Right lobe of liver (tissue), 6 donors: ENCODE measurements around the gene JAZF1. TPM values are rescaled to one million over a fixed set of nuclear protein-coding genes. Genes with fewer than 3 reads are reported as not detected.

Experiments
- ATAC-seq, 4 donors: fragments of 200-7000 bp; cut with Tn5 transposase; one replicate each; pipeline ENCODE4 v1.9.1; 2020; ENCODE audit warnings: mild to moderate bottlenecking in 4 of 4, moderate library complexity in 4 of 4
- DNase-seq, 3 donors: peaks; one replicate each; pipeline ENCODE4 v3.0.0-alpha.2; 2020
- H3K27ac ChIP-seq, 3 donors: fragments of 200-600 bp; one replicate each; pipeline ENCODE4 v1.8.0; 2022
- H3K27me3 ChIP-seq, 2 donors: fragments of 200-600 bp; one replicate each; pipeline ENCODE4 v1.8.0; 2022
- H3K36me3 ChIP-seq, 4 donors: fragments of 200-600 bp; sonication (generic) in 1 of 4; one replicate each; pipeline versions ENCODE4 v1.5.1 to v1.8.0; 2017 to 2022; ENCODE audit warnings: control low read depth in 1 of 4
- H3K4me1 ChIP-seq, 4 donors: fragments of 200-600 bp; sonication (generic) in 1 of 4; one replicate each; pipeline versions ENCODE4 v1.5.1 to v1.8.0; 2017 to 2022; ENCODE audit warnings: control low read depth in 1 of 4
- H3K4me3 ChIP-seq, 3 donors: fragments of 200-600 bp; one replicate each; pipeline ENCODE4 v1.8.0; 2022
- H3K9me3 ChIP-seq, 4 donors: fragments of 200-600 bp; sonication (generic) in 1 of 4; one replicate each; pipeline versions ENCODE4 v1.5.1 to v1.8.0; 2017 to 2022; ENCODE audit warnings: control low read depth in 1 of 4
- POLR2A ChIP-seq: fragments of 450-650 bp; IDR thresholded peaks from one replicate; pipeline ENCODE4 v1.6.1; 2017; ENCODE audit warnings: antibody characterized with exemption, mild to moderate bottlenecking
- WGBS: methylation state at CpG from one replicate; pipeline ENCODE4 v1.1.6; 2018; ENCODE audit warnings: low coverage, low lambda C conversion rate; ENCODE audit not compliant: insufficient coverage; ENCODE audit errors: missing lambda C conversion rate; 5-methylcytosine and 5-hydroxymethylcytosine counted together
- intact Hi-C, 2 donors: fragments of 100-400 bp; cut with DNase I; formaldehyde crosslinking; loops; one replicate each; pipeline versions ENCODE4 v1.11.2 to v1.14.1; 2022
- total RNA-seq, 6 experiments: library from RNA; depleted of rRNA in 2 of 6; stranded (reverse); fragments of >200 nt in 2 of 6; fragmentation: NEBNext Ultra II Directional in 3 of 6; extraction: Animal tissue kit (Norgen Biotek cat#: 25700) in 3 of 6; gene quantifications; one replicate each; pipeline versions ENCODE4 v1.1.0 to v1.2.4, GENCODE V29; 2016 to 2023
- TF ChIP-seq, protein P1 (sequence below), 4 donors: fragments of 200-600 bp in 3 of 4; fragments of 450-650 bp in 1 of 4; IDR thresholded peaks; one replicate each; pipeline versions ENCODE4 v1.5.1 to v1.8.0; 2016 to 2022; ENCODE audit warnings: antibody characterized with exemption in 4 of 4, mild to moderate bottlenecking in 2 of 4
- donor health status: DM: no; HTN: yes; CAD: no.
- donor health status: DM: no; HTN: no; CAD: no.
- donor health status: DM: no; HTN: no; CAD: no.
- donor health status: DM: no; HTN: yes; CAD: no.
- donor health status: DM: no; HTN: yes; CAD: no.

Gene JAZF1
- total RNA-seq, 6 experiments from 2014 or later: 4.8 to 20.9 (median 6.9) TPM

DNA sequence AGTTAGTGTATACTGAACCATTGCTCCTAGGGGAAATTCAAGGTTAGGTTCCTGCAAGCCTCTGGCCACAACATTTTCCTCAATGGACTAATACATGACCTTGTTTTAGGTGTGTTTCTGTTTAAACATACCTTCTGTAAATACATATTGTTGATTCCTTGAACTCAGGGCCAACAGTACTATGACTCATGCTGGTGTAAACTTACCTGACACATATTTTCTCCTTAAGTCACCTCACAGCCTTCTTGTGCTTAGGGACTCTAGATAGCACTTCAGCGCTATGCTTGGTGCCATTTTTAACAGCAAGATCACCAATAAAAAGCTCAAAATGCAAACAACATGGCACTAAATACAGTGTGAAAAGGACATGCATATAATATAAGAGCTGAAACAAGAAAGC is 264.2 kb downstream of the JAZF1 start:
- DNase-seq: no peak
- WGBS: 89% methylated on average over 1 of the region's 1 CpG
- intact Hi-C loops: no loop called here
- H3K9me3 ChIP-seq: no peaks in the 10 kb centered on the region
- H3K36me3 ChIP-seq: no peaks in the 10 kb centered on the region
- H3K27ac ChIP-seq: no peak overlapping the region
- H3K4me3 ChIP-seq: no peak overlapping the region
- H3K27me3 ChIP-seq: no peaks in the 10 kb centered on the region
- peaks cover 0 to 5% (median 0%) of the 10 kb centered on the region in 4 donors for H3K4me1 ChIP-seq
- no peak for TF ChIP-seq POLR2A
- TF ChIP-seq, protein P1, sequence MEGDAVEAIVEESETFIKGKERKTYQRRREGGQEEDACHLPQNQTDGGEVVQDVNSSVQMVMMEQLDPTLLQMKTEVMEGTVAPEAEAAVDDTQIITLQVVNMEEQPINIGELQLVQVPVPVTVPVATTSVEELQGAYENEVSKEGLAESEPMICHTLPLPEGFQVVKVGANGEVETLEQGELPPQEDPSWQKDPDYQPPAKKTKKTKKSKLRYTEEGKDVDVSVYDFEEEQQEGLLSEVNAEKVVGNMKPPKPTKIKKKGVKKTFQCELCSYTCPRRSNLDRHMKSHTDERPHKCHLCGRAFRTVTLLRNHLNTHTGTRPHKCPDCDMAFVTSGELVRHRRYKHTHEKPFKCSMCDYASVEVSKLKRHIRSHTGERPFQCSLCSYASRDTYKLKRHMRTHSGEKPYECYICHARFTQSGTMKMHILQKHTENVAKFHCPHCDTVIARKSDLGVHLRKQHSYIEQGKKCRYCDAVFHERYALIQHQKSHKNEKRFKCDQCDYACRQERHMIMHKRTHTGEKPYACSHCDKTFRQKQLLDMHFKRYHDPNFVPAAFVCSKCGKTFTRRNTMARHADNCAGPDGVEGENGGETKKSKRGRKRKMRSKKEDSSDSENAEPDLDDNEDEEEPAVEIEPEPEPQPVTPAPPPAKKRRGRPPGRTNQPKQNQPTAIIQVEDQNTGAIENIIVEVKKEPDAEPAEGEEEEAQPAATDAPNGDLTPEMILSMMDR (IDR thresholded peaks at IDR 0.05): no peak
- no peak for ATAC-seq

DNA sequence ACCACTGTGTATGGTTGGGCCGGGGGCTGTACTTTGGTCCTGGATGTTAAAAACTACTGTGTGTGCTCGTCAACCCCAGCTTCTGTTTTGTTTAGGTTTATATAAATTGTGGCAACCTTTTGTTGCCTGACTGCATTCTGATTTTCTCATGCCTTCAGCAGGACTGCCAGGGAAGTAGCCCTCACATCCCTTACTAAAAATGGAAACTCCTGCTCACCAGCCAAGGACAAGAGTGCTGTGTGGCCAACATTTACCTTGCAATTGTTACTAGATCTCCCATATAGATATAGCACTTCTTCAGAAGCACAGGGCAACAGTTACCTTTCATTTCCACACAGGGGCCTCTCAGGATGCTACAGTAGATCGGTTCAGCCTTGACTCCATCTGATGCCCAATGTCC is 266.2 kb downstream of the JAZF1 start:
- Histone ChIP-seq H3K4me1 (no peaks in the 10 kb centered on the region), H3K9me3 (no peaks in the 10 kb centered on the region), H3K36me3 (no peaks in the 10 kb centered on the region), H3K4me3 (no peak overlapping the region), H3K27ac (no peak overlapping the region), H3K27me3 (no peaks in the 10 kb centered on the region)
- DNase-seq (no peak), ATAC-seq (no peak)
- intact Hi-C loops: no loop called here
- 88% methylated on average over 1 of the region's 3 CpGs for whole genome bisulfite sequencing
- TF ChIP-seq, protein P1 (IDR thresholded peaks at IDR 0.05): no peak
- no peak for TF ChIP-seq POLR2A

DNA sequence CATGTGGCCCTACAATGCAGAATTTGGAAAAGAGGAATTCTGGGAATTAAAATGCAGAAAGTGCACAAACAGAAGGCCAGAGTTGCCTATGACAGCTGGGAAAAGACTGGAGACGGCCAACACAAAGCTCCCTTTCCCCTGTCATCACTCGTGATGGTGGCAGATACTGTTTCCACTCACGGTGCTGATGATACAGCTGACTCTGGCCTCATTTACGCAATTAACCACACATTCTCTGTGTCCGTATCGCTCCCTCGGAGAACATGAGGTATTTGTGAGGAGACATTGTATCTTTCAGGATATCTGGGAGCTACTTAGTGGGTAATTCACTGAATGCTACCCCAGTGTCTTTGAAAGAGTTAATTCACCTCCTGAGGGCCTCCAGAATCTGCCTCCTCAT is 267.8 kb downstream of the JAZF1 start:
- H3K27ac ChIP-seq: no peak overlapping the region
- no peaks in the 10 kb centered on the region for H3K36me3 ChIP-seq
- WGBS: 77% methylated on average over 4 of the region's 7 CpGs
- DNase-seq (no peak), ATAC-seq (no peak)
- intact Hi-C loops: no loop called here
- no peaks in the 10 kb centered on the region for H3K9me3 ChIP-seq
- no peaks in the 10 kb centered on the region for H3K4me1 ChIP-seq
- TF ChIP-seq, protein P1 (IDR thresholded peaks at IDR 0.05): no peak
- no peak for TF ChIP-seq POLR2A
- H3K4me3 ChIP-seq: no peak overlapping the region
- no peaks in the 10 kb centered on the region for H3K27me3 ChIP-seq

DNA sequence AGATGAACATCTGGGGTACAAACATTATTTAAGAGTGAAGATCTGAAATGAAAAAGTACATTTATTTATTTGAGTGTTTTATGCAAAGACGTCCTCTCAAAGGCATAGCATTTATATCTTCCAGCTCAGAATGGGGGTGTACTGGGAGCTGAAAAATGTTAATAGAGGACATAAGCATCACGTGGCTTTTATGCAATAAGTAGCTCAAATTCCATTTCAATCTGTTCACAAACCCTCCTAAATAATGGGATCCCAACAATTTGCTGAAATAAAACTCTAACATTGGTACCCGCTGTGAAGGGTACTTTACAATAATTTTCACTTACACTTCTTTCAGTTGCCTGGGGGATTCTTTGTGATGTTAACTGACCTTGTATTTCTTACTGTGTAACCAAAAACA is 268.7 kb downstream of the JAZF1 start:
- 90% methylated on average over 3 of the region's 3 CpGs for WGBS
- no peak for DNase-seq
- H3K4me1 ChIP-seq: no peaks in the 10 kb centered on the region
- no peak overlapping the region for H3K27ac ChIP-seq
- ATAC-seq: no peak
- intact Hi-C loops: no loop called here
- no peaks in the 10 kb centered on the region for H3K27me3 ChIP-seq
- H3K36me3 ChIP-seq: no peaks in the 10 kb centered on the region
- TF ChIP-seq, protein P1 (IDR thresholded peaks at IDR 0.05): no peak
- no peak for TF ChIP-seq POLR2A
- no peak overlapping the region for H3K4me3 ChIP-seq
- no peaks in the 10 kb centered on the region for H3K9me3 ChIP-seq

DNA sequence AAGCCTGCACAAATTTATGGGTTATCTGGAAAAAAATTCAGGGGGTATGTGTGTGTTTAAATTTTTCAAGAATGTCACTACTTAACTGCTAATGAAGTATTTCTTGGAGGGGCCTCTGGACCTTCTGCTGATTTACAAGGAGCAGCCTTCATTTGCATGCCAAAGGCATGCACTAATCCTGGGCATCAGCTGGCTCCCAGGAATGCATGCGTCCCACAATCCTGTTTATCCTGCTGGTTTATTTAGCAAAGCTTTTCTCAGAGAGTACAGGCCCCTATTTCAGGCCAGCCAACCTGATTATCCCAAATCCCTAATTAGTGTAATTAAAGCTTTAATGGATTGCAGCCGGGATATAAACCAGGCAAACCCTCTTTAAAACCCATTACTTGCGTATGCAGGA is 270.3 kb downstream of the JAZF1 start:
- DNase-seq (no peak), ATAC-seq (no peak)
- Histone ChIP-seq H3K4me1 (no peaks in the 10 kb centered on the region), H3K27ac (no peak overlapping the region), H3K9me3 (no peaks in the 10 kb centered on the region), H3K4me3 (no peak overlapping the region), H3K27me3 (no peaks in the 10 kb centered on the region), H3K36me3 (no peaks in the 10 kb centered on the region)
- TF ChIP-seq, protein P1 (IDR thresholded peaks at IDR 0.05): no peak
- TF ChIP-seq POLR2A: no peak
- WGBS: 100% methylated on average over 3 of the region's 3 CpGs
- intact Hi-C loops: no loop called here
